SU-DHL-6 (cell line): Measurements from ENCODE around the gene AGAP1.

Source experiments
- EZH2phosphoT487 ChIP-seq: fragments of 200-600 bp; sonication (generic), shearing (Covaris generic); conservative IDR thresholded peaks from 2 replicates; pipeline ENCODE4 v1.6.1; 2018; ENCODE audit warnings: mild to moderate bottlenecking, antibody characterized with exemption, low read length, moderate library complexity, mixed read lengths
- TF ChIP-seq, protein P1 (sequence below): fragments of 200-600 bp; sonication (generic); IDR thresholded peaks from one replicate; pipeline ENCODE4 v1.5.1; 2017; ENCODE audit warnings: antibody characterized with exemption, mild to moderate bottlenecking, low read length, moderate library complexity; ENCODE audit not compliant: insufficient read depth, poor library complexity, severe bottlenecking

DNA sequence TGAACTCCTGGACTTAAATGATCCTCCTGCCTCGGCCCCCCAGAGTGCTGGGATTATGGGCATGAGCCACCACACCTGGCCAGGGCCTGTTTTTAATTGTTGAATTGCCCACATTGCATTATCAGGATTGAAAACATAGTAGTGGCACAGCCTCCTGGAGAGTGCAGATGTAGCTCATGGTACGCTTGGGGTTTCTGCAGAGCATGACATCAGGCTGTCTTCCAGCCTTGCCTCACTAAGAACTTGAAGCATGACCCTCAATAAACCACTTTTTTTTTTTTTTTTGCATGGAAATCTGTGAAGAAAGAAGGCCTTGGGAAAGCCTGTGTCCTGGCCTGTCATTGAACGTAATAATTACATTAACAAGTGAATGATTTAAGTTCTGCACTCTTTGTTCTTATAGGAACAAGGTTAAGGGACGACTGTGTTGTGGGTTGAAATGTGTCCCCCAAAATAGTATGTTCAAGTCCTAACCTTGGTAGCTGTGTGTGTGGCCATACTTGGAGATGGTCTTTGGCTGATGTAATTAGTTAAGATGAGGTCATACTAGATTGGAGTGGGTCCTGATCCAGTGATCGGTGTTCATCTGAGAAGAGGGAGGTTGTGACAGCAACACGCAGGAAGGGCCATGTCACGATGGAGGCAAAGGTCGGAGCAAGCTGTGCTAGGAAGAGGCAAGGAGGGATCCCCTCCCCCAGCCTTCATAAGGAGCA is 90.2 kb downstream of the AGAP1 start:
- TF ChIP-seq, protein P1, sequence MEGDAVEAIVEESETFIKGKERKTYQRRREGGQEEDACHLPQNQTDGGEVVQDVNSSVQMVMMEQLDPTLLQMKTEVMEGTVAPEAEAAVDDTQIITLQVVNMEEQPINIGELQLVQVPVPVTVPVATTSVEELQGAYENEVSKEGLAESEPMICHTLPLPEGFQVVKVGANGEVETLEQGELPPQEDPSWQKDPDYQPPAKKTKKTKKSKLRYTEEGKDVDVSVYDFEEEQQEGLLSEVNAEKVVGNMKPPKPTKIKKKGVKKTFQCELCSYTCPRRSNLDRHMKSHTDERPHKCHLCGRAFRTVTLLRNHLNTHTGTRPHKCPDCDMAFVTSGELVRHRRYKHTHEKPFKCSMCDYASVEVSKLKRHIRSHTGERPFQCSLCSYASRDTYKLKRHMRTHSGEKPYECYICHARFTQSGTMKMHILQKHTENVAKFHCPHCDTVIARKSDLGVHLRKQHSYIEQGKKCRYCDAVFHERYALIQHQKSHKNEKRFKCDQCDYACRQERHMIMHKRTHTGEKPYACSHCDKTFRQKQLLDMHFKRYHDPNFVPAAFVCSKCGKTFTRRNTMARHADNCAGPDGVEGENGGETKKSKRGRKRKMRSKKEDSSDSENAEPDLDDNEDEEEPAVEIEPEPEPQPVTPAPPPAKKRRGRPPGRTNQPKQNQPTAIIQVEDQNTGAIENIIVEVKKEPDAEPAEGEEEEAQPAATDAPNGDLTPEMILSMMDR, result no peak
- TF ChIP-seq EZH2phosphoT487, result no peak
